Ishikawa (cell line): ENCODE measurements around the gene HS6ST1.

Source experiments
- CEBPB ChIP-seq: IDR thresholded peaks from 2 replicates; pipeline ENCODE4 v1.6.1; 2012
- CREB1 ChIP-seq: IDR thresholded peaks from 2 replicates; pipeline ENCODE4 v1.6.1; 2012; ENCODE audit warnings: low read depth
- EP300 ChIP-seq: IDR thresholded peaks from 2 replicates; pipeline ENCODE4 v1.6.1; 2012; ENCODE audit warnings: borderline replicate concordance
- FOXM1 ChIP-seq: IDR thresholded peaks from 2 replicates; pipeline ENCODE4 v1.6.1; 2012; ENCODE audit warnings: low read depth, borderline replicate concordance
- NFIC ChIP-seq: IDR thresholded peaks from 2 replicates; pipeline ENCODE4 v1.6.1; 2012
- RAD21 ChIP-seq: IDR thresholded peaks from 2 replicates; pipeline ENCODE4 v1.6.1; 2012; ENCODE audit warnings: low read depth
- TAF1 ChIP-seq: IDR thresholded peaks from 2 replicates; pipeline ENCODE4 v1.6.1; 2012; ENCODE audit warnings: low read depth, mild to moderate bottlenecking
- TCF12 ChIP-seq: IDR thresholded peaks from 2 replicates; pipeline ENCODE4 v1.6.1; 2012; ENCODE audit warnings: low read depth
- TEAD4 ChIP-seq: IDR thresholded peaks from 2 replicates; pipeline ENCODE4 v1.6.1; 2012
- YY1 ChIP-seq: IDR thresholded peaks from 2 replicates; pipeline ENCODE4 v1.6.1; 2012; ENCODE audit warnings: low read depth
- ZBTB7A ChIP-seq: IDR thresholded peaks from 2 replicates; pipeline ENCODE4 v1.6.1; 2012; ENCODE audit warnings: low read depth
- TF ChIP-seq, protein P1 (sequence below): IDR thresholded peaks from 2 replicates; pipeline ENCODE4 v1.6.1; 2012
- TF ChIP-seq, protein P2 (sequence below): IDR thresholded peaks from 2 replicates; pipeline ENCODE4 v1.6.1; 2012; ENCODE audit warnings: low read depth, mild to moderate bottlenecking
- TF ChIP-seq, protein P3 (sequence below): IDR thresholded peaks from 2 replicates; pipeline ENCODE4 v1.6.1; 2012

DNA sequence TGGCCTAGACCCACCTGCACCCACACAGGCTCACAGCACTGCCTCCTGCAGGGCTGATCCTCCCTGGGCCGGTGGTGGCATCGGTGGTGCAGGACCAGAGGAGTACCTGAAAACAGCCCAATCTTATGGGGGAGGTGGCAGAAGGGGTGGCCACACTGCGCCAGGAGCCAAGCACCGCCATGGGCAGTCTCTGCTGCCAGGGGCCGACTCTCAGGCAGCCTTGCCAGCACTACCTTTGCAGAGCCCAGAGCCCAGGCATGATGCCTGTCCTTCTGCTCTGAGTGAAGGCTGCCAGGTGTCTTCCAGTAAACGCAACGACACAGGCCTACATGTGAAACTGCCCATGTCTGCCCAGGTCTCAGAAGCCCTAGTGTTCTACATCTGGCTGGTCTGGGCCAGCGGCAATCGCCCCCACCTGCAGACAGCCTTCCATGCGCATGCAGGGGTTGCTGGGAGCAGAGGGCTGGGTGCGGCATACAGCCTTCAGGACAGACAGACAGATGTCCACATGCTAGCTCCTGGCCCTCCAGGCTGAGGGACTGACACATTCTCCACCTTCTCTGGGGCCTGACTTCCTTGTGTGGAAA, 6.8 kb downstream of the HS6ST1 start:
- no peak for TF ChIP-seq EP300
- TF ChIP-seq TAF1: no peak
- TF ChIP-seq RAD21: no peak
- no peak for TF ChIP-seq FOXM1
- TF ChIP-seq TEAD4: no peak
- TF ChIP-seq, protein P1, sequence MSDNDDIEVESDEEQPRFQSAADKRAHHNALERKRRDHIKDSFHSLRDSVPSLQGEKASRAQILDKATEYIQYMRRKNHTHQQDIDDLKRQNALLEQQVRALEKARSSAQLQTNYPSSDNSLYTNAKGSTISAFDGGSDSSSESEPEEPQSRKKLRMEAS: no peak
- TF ChIP-seq NFIC: no peak
- no peak for TF ChIP-seq CEBPB
- TF ChIP-seq, protein P2, sequence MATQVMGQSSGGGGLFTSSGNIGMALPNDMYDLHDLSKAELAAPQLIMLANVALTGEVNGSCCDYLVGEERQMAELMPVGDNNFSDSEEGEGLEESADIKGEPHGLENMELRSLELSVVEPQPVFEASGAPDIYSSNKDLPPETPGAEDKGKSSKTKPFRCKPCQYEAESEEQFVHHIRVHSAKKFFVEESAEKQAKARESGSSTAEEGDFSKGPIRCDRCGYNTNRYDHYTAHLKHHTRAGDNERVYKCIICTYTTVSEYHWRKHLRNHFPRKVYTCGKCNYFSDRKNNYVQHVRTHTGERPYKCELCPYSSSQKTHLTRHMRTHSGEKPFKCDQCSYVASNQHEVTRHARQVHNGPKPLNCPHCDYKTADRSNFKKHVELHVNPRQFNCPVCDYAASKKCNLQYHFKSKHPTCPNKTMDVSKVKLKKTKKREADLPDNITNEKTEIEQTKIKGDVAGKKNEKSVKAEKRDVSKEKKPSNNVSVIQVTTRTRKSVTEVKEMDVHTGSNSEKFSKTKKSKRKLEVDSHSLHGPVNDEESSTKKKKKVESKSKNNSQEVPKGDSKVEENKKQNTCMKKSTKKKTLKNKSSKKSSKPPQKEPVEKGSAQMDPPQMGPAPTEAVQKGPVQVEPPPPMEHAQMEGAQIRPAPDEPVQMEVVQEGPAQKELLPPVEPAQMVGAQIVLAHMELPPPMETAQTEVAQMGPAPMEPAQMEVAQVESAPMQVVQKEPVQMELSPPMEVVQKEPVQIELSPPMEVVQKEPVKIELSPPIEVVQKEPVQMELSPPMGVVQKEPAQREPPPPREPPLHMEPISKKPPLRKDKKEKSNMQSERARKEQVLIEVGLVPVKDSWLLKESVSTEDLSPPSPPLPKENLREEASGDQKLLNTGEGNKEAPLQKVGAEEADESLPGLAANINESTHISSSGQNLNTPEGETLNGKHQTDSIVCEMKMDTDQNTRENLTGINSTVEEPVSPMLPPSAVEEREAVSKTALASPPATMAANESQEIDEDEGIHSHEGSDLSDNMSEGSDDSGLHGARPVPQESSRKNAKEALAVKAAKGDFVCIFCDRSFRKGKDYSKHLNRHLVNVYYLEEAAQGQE: no peak
- no peak for TF ChIP-seq YY1
- TF ChIP-seq, protein P3, sequence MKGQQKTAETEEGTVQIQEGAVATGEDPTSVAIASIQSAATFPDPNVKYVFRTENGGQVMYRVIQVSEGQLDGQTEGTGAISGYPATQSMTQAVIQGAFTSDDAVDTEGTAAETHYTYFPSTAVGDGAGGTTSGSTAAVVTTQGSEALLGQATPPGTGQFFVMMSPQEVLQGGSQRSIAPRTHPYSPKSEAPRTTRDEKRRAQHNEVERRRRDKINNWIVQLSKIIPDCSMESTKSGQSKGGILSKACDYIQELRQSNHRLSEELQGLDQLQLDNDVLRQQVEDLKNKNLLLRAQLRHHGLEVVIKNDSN: no peak
- no peak for TF ChIP-seq ZBTB7A
- no peak for TF ChIP-seq TCF12
- TF ChIP-seq CREB1: no peak
